GM18519 (cell line): ENCODE results near the gene SMARCC2.

Experiments
- ATAC-seq: cut with Tn5 transposase; IDR thresholded peaks from one replicate; pipeline ENCODE4 v1.9.1; 2021; ENCODE audit warnings: mild to moderate bottlenecking, moderate library complexity; ENCODE audit not compliant: unreplicated experiment, low FRiP score

SMARCC2 gene

DNA sequence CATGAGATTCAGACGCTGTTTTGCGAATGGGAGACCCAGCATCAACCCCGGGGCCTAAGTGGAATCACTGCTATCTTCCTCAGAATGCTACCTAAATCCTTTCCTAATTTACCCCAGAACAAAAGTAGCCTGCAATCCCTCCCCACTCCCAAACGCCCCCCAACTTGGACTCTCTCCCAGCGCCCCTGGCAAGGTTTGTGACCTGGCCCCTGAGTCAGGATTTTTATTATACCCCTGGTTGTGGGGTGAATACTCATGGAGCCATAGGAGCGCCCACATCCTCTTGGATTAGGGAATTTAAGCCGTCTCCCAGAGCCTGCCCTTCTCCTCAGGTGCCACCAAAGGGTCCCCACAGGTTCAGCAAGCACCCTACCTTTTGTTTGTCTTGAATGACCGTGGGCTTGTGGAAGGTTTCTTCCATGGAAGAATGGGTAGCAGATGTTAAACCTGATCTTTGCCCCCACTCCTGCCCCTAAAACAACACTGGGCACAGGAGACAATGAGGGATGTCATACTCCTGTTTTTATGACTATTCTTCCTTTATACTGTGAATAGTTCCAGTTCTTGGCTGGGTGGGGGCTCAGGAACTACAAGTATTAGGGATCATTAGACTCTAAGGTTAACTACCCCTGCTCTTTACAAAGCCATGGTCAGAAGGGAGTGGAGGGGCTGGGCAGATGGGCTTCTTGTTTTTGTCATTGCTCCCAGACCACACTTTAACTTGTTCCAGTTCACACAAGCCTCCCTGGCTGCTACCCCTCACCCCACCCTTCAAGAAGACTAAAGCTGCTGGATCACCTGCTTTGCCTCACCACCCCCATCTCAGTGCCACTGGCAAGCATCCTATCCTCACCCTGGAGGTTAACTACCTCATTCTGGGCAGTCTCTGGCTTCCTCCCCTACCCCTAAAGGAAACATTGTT, 36.3 kb downstream of the SMARCC2 start:
- ATAC-seq: no peak

DNA sequence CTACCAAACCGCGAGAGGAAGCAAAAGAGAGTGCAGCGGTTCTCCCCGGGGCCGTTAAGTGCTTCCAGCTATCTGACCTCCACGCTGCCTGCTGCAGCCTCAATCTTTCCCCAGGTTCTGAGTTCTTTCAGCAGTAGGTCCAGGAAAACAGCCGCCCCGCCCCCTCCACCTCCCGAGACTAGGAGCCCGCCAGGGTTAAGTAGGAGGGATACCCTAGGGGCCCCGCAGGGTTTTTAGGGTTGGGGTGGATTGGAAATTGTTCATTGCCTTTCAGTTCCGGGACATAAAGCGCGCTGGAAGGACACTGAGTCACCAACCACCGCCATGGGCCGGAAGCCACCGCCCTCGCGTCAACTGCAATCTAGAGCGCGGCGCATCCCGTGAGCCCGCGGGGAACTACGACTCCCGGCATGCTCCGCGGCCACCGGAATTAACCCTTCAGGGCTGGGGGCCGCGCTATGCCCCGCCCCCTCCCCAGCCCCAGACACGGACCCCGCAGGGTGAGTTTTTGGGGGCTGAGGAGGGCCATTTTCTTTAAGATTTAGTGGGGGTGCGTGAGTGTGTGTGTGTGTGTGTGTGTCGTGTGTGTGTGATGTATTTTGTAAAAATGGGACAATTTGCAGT, 37.0 kb downstream of the SMARCC2 start, which contains the start of gene MYL6B:
Gene MYL6B (plus strand): TSS at position 456 of the 624 bp plus-strand sequence. CDS start 1,332 bp downstream, outside the sequence.
- ATAC-seq: peak; percentile 69

DNA sequence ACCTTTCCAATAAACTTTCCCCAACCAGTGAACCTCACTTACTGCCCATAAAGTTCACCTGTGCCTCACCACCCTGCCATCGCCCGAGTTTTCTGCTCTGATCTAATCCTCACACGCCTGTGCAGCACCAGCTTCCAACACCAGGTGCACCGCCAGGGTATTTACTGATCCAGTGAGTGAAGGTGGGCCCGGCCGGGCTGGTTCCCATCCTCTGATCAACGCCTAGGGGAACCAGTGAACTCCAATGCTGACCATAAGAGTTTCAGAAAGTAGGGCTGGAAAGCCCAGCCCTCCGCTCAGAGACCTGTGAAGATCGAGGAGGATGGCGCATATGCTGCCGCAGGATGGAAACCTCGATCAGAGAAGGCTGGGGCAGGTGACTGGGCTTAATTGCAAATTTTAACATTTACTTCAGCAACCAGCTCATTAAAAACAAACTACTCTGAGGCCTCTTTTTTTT, 37.6 kb downstream of the SMARCC2 start:
- peak; percentile 35 for ATAC-seq

DNA sequence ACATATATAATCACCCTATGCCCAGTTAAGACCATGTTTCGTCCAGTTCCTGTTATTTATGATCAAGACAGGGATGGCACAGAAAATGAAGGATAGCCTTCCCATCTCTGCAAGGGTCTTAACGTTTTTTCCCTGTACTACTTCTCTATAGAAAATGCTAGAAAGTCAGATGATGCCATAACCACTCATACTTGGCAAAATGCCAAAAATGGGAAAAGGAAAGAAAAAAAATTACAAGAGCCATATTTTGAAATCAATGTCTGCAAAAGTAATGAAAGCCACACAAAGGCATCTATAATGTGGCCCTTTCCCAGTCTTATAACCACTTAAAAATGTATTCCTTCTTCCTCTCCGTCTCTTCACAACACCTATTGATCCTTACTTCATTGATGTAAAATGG, 38.7 kb downstream of the SMARCC2 start:
- no peak for ATAC-seq

- ATAC-seq: no peak
Observed at GRCh38 chr12:56146492-56147460, 42.5 kb downstream of the SMARCC2 start.

- no peak for ATAC-seq
Observed at GRCh38 chr12:56145217-56145616, 44.1 kb downstream of the SMARCC2 start.

DNA sequence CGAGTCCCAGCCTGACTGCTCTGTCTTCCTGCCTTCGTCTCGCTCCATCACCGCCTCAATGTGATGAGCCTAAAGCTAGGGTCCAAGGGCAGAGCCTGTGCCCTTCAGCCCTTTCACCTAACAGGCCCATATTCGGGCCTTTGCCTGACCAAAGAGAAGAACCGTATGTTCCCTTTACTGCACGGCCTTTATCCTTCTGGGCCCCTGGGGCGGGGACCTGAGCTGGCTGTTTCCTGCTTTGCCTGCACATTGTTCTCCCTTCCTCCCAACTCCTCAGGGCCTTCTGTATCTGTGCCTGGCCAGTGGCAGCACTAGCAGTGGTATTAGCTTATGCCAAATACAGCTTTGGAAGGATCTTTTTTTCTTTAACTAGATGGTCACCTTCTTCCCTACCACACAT, 45.4 kb downstream of the SMARCC2 start:
- ATAC-seq: no peak

DNA sequence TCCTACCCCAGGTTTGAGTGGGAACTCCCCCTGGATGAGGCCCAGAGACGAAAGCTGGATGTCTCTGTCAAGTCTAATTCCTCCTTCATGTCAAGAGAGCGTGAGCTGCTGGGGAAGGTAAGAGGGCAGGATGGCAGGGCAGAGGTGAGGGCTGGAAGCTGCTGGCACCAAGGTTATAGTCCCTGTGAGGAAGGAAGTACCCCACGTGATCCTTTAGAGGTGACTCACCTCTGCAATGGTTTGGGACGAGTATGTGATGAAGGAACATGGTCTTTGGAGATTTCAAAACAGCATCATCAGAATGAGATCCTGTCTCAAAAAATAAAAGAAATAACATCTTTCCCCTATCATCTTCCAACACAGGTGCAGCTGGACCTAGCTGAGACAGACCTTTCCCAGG, 46.1 kb downstream of the SMARCC2 start:
- ATAC-seq: no peak

GRCh38 chr12:56141946-56142784, 47.1 kb downstream of the SMARCC2 start:
- ATAC-seq: no peak

DNA sequence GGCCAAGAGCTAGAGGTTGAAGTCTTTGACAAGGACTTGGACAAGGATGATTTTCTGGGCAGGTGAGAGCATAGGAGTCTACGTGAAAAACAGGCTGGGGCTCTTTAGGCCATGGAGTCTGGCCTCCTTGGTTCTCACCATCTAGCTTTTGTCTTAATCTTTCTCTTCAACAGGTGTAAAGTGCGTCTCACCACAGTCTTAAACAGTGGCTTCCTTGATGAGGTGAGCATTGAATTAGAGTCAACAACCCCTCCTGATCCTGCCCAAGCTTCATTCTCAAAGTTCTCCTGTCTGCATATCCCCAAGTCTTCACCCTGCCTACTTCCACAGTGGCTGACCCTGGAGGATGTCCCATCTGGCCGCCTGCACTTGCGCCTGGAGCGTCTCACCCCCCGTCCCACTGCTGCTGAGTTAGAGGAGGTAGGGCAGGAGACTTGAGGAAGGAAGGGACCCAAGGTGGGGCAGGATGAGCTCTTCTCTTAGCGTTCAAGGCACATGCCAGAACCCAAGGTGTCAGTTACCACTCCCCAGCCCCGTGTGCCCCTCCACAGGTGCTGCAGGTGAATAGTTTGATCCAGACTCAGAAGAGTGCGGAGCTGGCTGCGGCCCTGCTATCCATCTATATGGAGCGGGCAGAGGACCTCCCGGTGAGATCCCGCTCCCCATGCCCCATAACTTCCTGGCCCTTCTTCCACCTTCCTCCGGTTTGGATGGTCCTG, 51.3 kb downstream of the SMARCC2 start:
- ATAC-seq: no peak

GRCh38 chr12:56134897-56135296, 54.4 kb downstream of the SMARCC2 start:
- ATAC-seq: no peak

DNA sequence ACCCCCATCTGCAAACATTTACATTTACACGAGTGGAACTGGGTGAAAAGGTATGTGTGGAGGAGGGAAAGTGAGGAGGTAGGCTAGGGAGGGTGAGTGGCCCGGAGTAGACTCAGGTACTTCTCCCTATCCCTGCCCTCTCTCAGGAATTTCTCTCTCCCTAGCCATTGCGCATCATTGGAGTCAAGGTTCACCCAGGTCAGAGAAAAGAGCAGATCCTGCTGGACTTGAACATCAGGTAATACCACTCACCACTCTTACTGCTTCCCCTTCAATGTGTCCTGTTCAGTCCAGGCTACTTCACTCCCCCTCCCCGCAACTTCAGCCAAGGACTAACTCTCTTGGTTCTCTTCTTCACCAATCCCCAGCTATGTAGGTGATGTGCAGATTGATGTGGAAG, 58.4 kb downstream of the SMARCC2 start:
- ATAC-seq: no peak

GRCh38 chr12:56129942-56130495, 59.3 kb downstream of the SMARCC2 start:
- no peak for ATAC-seq

- ATAC-seq: no peak
Observed at GRCh38 chr12:56129206-56129941, 59.9 kb downstream of the SMARCC2 start.

DNA sequence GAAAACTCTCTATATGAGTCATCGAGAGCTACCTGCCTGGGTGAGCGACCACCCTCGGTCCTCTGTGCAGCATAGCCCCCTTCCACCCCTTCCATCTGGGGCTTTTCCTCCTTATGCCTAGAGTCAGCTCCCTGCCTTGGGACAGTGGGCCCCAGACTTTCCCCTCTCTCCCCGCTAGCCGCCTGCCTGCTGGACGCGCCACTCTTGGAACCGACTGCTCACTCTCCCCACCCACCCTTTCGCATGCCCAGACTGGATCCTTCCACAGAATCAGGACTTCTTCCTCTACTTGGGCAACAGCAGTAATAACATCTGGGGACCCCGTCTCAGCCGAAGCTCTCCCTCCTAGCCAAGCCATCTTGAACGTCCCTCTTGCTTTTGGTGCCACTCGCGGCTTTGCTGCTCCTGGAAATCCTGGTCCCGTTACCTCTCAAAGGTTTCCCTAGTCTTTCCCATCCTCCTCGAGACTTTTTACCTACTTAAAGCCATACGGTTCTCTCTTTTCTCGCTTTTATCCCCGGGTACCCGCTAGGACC, 60.5 kb downstream of the SMARCC2 start:
- no peak for ATAC-seq

DNA sequence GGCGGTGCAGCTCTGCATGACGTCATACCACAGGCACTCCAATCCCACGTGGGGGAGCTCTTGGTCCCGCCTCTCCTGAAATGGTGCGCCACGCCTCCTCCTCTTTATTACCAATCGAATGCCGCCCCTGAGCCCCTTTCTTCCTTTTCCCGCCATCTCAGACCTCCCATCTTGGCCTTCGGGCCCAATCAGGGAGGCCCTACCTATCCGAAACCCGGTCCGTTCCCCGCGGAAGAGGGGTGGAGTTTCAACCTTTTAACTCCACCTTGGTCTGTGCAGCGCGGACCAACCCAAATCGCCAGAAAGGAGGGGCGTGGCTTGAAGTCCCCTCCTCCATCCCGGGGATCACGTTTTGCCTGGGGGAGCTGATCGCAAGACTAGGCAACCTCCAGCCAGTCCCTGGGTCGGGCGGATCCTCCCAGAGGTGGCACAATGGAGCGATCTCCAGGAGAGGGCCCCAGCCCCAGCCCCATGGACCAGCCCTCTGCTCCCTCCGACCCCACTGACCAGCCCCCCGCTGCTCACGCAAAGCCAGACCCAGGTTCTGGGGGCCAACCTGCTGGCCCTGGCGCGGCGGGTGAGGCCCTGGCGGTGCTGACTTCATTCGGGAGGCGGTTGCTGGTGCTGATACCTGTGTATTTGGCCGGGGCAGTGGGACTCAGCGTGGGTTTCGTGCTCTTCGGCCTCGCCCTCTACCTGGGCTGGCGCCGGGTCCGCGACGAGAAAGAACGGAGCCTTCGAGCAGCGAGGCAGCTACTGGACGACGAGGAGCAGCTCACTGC, 61.2 kb downstream of the SMARCC2 start, which contains the start of gene ESYT1:
Gene ESYT1 (plus strand): TSS at position 380 of the 782 bp plus-strand sequence. CDS start 53 bp downstream, at position 433.
- peak; percentile 74 for ATAC-seq

DNA sequence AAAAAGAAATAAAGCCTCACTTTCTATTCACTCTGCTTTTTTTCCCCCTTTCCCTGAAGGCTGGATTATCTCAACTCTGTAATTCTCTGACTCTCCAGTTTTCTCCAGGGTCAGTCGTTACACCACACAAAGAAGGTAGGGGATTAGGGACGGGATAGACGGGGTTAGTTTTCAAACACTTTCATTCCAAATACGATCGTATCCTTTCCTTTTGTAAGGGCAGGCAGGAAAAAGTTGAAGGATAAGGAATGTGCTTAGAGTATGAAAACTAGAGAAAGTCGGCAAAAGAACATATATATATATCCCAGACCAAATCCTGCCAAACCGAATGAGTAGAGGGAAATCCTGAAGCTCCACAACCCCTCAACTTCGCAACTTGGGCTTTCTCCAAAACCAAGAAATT, 61.8 kb downstream of the SMARCC2 start:
- ATAC-seq: no peak
